ENCODE data around the gene PTOV1. TPM values are rescaled to one million over a fixed set of nuclear protein-coding genes. Genes with fewer than 3 reads are reported as not detected.

The PTOV1 gene
- total RNA-seq, 6 donors from 2014 or later, result 60.2 to 136 (median 106) TPM

DNA sequence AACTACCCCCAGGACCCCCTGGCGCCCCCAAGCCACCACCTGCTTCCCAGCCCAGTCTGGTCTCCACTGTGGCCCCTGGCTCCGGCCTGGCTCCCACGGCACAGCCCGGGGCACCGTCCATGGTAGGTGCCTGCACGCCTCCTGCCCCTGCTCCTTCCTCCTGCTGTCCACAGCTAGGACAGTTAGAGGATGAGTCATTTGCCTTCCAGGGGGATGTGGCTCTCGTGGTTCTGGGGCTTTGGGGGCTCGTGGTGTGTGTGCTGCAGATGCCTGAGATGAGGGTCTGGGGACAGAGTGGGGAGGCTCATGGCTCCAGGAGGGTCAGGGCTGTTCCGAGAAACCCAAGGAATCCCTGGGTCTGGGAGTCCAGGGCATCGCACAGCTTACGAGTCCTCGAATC, 20.2 kb upstream of the PTOV1 start:
- Histone ChIP-seq H3K27me3 (no peaks in the 10 kb centered on the region), H3K9me3 (no peaks in the 10 kb centered on the region), H3K36me3 (peaks cover 19 to 88% (median 73%) of the 10 kb centered on the region in 4 donors), H3K4me1 (peaks cover 0 to 4% (median 0%) of the 10 kb centered on the region in 4 donors), H3K4me3 (no peak overlapping the region), H3K27ac (no peak overlapping the region)
- 91 to 95% methylated on average over 9 to 10 of the region's 12 CpGs for WGBS, 2 donors
- ATAC-seq (ENCODE audit: low FRiP score in 2 of 2) (peak in 1 of 2 donors; percentile 15), DNase-seq (no peak)
- TF ChIP-seq POLR2AphosphoS5 (IDR thresholded peaks at IDR 0.05), result no peak
- TF ChIP-seq EP300 (IDR thresholded peaks at IDR 0.05), result no peak
- no peak for TF ChIP-seq POLR2A (IDR thresholded peaks at IDR 0.05)
- TF ChIP-seq, protein P1, sequence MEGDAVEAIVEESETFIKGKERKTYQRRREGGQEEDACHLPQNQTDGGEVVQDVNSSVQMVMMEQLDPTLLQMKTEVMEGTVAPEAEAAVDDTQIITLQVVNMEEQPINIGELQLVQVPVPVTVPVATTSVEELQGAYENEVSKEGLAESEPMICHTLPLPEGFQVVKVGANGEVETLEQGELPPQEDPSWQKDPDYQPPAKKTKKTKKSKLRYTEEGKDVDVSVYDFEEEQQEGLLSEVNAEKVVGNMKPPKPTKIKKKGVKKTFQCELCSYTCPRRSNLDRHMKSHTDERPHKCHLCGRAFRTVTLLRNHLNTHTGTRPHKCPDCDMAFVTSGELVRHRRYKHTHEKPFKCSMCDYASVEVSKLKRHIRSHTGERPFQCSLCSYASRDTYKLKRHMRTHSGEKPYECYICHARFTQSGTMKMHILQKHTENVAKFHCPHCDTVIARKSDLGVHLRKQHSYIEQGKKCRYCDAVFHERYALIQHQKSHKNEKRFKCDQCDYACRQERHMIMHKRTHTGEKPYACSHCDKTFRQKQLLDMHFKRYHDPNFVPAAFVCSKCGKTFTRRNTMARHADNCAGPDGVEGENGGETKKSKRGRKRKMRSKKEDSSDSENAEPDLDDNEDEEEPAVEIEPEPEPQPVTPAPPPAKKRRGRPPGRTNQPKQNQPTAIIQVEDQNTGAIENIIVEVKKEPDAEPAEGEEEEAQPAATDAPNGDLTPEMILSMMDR (IDR thresholded peaks at IDR 0.05), result no peak

DNA sequence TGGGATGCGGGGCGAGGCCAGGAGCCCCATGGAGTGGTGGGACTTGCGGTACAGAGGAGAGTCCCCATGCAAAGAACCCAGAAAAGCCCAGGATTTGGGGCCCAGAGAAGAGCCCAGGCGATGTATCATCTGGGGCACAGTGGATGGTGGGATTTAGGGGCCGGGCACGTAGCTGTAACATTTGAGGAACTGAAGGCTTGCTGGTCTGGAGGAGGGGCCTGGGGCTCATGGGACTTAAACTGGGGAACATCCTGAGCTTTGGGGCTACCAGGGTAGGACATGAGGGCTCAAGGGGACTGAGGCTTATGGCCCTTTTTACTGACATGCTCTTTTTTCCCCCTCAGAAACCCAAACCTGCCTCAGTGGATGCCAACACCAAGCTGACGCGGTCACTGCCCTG, 19.4 kb upstream of the PTOV1 start:
- no peaks in the 10 kb centered on the region for H3K27me3 ChIP-seq
- WGBS, 2 donors, result 90 to 100% methylated on average over 3 to 8 of the region's 8 CpGs
- no peak overlapping the region for H3K4me3 ChIP-seq
- no peak for ATAC-seq (ENCODE audit: low FRiP score in 2 of 2)
- no peak overlapping the region for H3K27ac ChIP-seq
- TF ChIP-seq POLR2AphosphoS5 (IDR thresholded peaks at IDR 0.05) (no peak), POLR2A (IDR thresholded peaks at IDR 0.05) (no peak), EP300 (IDR thresholded peaks at IDR 0.05) (no peak)
- TF ChIP-seq, protein P1 (IDR thresholded peaks at IDR 0.05), result no peak
- no peak for DNase-seq
- H3K4me1 ChIP-seq, result peaks cover 0 to 4% (median 0%) of the 10 kb centered on the region in 4 donors
- H3K36me3 ChIP-seq, result peaks cover 19 to 96% (median 80%) of the 10 kb centered on the region in 4 donors
- H3K9me3 ChIP-seq, result no peaks in the 10 kb centered on the region

DNA sequence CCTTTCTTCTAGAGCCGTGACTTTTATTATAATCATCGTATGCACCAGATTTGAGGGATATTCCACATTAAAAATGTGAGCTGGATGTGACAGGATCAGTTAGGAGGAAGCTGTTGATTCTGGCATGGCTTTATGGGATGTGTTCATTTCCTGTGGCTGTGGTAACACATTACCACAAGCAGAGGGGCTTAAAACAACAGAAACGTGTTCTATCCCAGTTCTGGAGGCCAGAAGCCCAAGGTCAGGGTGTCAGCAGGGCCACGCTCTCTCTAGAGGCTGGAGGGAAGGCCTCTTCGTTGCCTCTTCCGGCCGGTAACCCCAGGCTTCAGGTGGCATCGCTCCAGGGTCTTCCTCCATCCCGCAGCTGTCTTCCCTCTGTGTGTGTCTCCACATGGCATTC, 18.4 kb upstream of the PTOV1 start:
- Histone ChIP-seq H3K36me3 (peaks cover 19 to 98% (median 85%) of the 10 kb centered on the region in 4 donors), H3K9me3 (no peaks in the 10 kb centered on the region), H3K27ac (no peak overlapping the region), H3K27me3 (no peaks in the 10 kb centered on the region), H3K4me1 (peaks cover 0 to 4% (median 0%) of the 10 kb centered on the region in 4 donors), H3K4me3 (no peak overlapping the region)
- WGBS, 2 donors, result 68 to 75% methylated on average over 9 of the region's 9 CpGs
- DNase-seq (no peak), ATAC-seq (ENCODE audit: low FRiP score in 2 of 2) (no peak)
- no peak for TF ChIP-seq POLR2AphosphoS5 (IDR thresholded peaks at IDR 0.05)
- TF ChIP-seq, protein P1 (IDR thresholded peaks at IDR 0.05), result no peak
- no peak for TF ChIP-seq EP300 (IDR thresholded peaks at IDR 0.05)
- no peak for TF ChIP-seq POLR2A (IDR thresholded peaks at IDR 0.05)

DNA sequence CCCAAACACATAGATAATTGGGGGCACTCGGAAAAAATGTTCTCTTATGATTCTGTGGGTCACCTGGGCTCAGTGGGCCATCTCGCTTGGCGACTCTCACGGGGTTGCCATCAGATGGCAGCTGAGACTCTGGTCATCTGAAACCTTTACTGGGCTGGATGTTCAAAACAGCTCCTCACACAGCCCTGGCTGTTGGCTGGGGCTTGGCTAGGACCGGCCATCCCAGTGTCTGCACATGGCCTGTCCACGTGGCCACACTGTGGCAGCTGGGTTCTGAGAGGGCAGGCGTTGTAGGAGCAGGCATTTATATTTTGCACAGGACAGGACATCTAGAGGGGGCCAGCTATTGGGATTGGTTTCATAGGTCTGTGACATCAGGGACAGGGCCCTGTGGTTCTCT, 17.4 kb upstream of the PTOV1 start:
- TF ChIP-seq POLR2A (IDR thresholded peaks at IDR 0.05) (no peak), POLR2AphosphoS5 (IDR thresholded peaks at IDR 0.05) (no peak), EP300 (IDR thresholded peaks at IDR 0.05) (no peak)
- TF ChIP-seq, protein P1 (IDR thresholded peaks at IDR 0.05), result no peak
- Histone ChIP-seq H3K9me3 (no peaks in the 10 kb centered on the region), H3K36me3 (peaks cover 19 to 100% (median 90%) of the 10 kb centered on the region in 4 donors), H3K27me3 (no peaks in the 10 kb centered on the region), H3K4me3 (no peak overlapping the region), H3K27ac (no peak overlapping the region), H3K4me1 (peaks cover 0 to 4% (median 0%) of the 10 kb centered on the region in 4 donors)
- DNase-seq (no peak), ATAC-seq (ENCODE audit: low FRiP score in 2 of 2) (no peak)
- WGBS, 2 donors, result 89 to 92% methylated on average over 6 to 7 of the region's 7 CpGs

DNA sequence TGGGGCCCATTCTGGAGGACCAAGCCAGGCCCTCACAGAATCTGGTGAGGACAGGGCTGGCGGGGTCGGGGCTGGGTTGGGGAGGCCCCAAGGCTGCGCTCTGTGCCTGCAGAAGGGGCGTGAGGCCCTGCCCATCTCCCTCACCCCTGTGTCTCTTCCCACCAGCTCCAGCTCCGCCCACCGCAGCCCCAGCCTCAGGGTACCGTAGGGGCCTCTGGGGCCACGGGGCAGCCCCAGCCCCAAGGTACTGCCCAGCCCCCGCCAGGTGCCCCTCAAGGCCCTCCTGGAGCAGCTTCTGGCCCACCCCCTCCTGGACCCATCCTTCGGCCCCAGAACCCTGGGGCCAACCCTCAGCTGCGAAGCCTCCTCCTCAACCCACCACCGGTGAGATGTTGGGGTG, 15.4 kb upstream of the PTOV1 start:
- ATAC-seq (ENCODE audit: low FRiP score in 2 of 2) (no peak), DNase-seq (no peak)
- TF ChIP-seq EP300 (IDR thresholded peaks at IDR 0.05), result no peak
- TF ChIP-seq, protein P1 (IDR thresholded peaks at IDR 0.05), result no peak
- TF ChIP-seq POLR2A (IDR thresholded peaks at IDR 0.05), result no peak
- no peak for TF ChIP-seq POLR2AphosphoS5 (IDR thresholded peaks at IDR 0.05)
- no peaks in the 10 kb centered on the region for H3K27me3 ChIP-seq
- WGBS, 2 donors, result 95 to 97% methylated on average over 6 to 11 of the region's 12 CpGs
- H3K9me3 ChIP-seq, result no peaks in the 10 kb centered on the region
- H3K36me3 ChIP-seq, result peaks cover 19 to 99% (median 91%) of the 10 kb centered on the region in 4 donors
- H3K4me3 ChIP-seq, result no peak overlapping the region
- peaks cover 0 to 4% (median 0%) of the 10 kb centered on the region in 4 donors for H3K4me1 ChIP-seq
- H3K27ac ChIP-seq, result no peak overlapping the region
